ENCODE results near the gene BPGM. TPM values are rescaled to one million over a fixed set of nuclear protein-coding genes. Genes with fewer than 3 reads are reported as not detected.
A peak's percentile ranks its signal among the peaks of the same experiment; 100 is the strongest.

Gene BPGM
- total and polyA plus RNA-seq, 9 of the 15 experiments (the other 6 are each of a cell fraction or from before 2014, with no cell fraction given), result 14.1 to 46.1 (median 21.2) TPM

- TF ChIP-seq KAT2B (IDR thresholded peaks at IDR 0.05; ENCODE audit: low read depth, low read length) (no peak), FOXJ3 (CRISPR knock-in tag; IDR thresholded peaks at IDR 0.05) (no peak), AFF1 (IDR thresholded peaks at IDR 0.05; ENCODE audit: low read depth in 1 of 2, partially characterized antibody in 2 of 2) (no peak), ZNF282 (CRISPR knock-in tag; IDR thresholded peaks at IDR 0.05) (no peak), PATZ1 (CRISPR knock-in tag; IDR thresholded peaks at IDR 0.05; ENCODE audit: borderline replicate concordance) (no peak), KLF16 (IDR thresholded peaks at IDR 0.05) (0 out of 2 replicates have a peak, but pooled peaks have one; percentile 27), TEAD4 (IDR thresholded peaks at IDR 0.05; ENCODE audit: low read length) (peak; percentile 89), TEAD4 (CRISPR knock-in tag; IDR thresholded peaks at IDR 0.05; ENCODE audit: borderline replicate concordance) (no peak), CREB1 (IDR thresholded peaks at IDR 0.05) (no peak), CREB1 (CRISPR knock-in tag; IDR thresholded peaks at IDR 0.05) (no peak), ASH1L (IDR thresholded peaks at IDR 0.05; ENCODE audit: borderline replicate concordance, low read depth, partially characterized antibody) (no peak), MTA2 (IDR thresholded peaks at IDR 0.05; ENCODE audit: low read depth) (peak; percentile 69), SIN3B (IDR thresholded peaks at IDR 0.05; ENCODE audit: low read depth) (no peak), ZNF717 (CRISPR knock-in tag; IDR thresholded peaks at IDR 0.05) (no peak), KLF10 (CRISPR knock-in tag; IDR thresholded peaks at IDR 0.05) (no peak), RAD21 (CRISPR knock-in tag; conservative IDR thresholded peaks at IDR 0.05 in 1 of 2, IDR thresholded peaks at IDR 0.05 in 1 of 2) (no peak), ZNF449 (CRISPR knock-in tag; IDR thresholded peaks at IDR 0.05) (no peak), TCFL5 (CRISPR knock-in tag; conservative IDR thresholded peaks at IDR 0.05) (no peak), DLX4 (CRISPR knock-in tag; IDR thresholded peaks at IDR 0.05) (no peak), KDM1A (IDR thresholded peaks at IDR 0.05) (no peak), ZNF445 (CRISPR knock-in tag; IDR thresholded peaks at IDR 0.05; ENCODE audit: low read depth) (no peak), HDGF (IDR thresholded peaks at IDR 0.05) (no peak), TCF3 (CRISPR knock-in tag; IDR thresholded peaks at IDR 0.05) (peak; percentile 75), HCFC1 (IDR thresholded peaks at IDR 0.05; ENCODE audit: low read depth, low read length) (no peak)
Observed at GRCh38 chr7:134676743-134677142, 30.1 kb downstream of the BPGM start (continued).

Measured in K562 (cell line).